WERI-Rb-1 (cell line): Measurements from ENCODE around the gene CHURC1.

Experiments
- DNase-seq: peaks from one replicate; pipeline ENCODE4 v3.0.0-alpha.2; 2020
- H3K27ac ChIP-seq: fragments of 250-450 bp; sonication (Bioruptor Pico); 2 replicates; pipeline ENCODE4 v1.5.1; 2020; ENCODE audit warnings: mild to moderate bottlenecking, moderate library complexity
- H3K27me3 ChIP-seq: fragments of 250-450 bp; sonication (Bioruptor Pico); 2 replicates; pipeline ENCODE4 v1.5.1; 2021; ENCODE audit warnings: mild to moderate bottlenecking, low read depth, moderate library complexity; ENCODE audit not compliant: insufficient read depth, severe bottlenecking
- H3K36me3 ChIP-seq: fragments of 250-450 bp; sonication (Bioruptor Pico); 2 replicates; pipeline ENCODE4 v1.5.1; 2020; ENCODE audit warnings: mild to moderate bottlenecking, moderate library complexity
- H3K4me3 ChIP-seq: 2 replicates; pipeline ENCODE4 v1.5.1; 2011; ENCODE audit warnings: low read depth, mild to moderate bottlenecking, control low read depth, low read length
- H3K9me3 ChIP-seq: fragments of 250-450 bp; sonication (Bioruptor Pico); 2 replicates; pipeline ENCODE4 v1.5.1; 2021; ENCODE audit warnings: mild to moderate bottlenecking, moderate library complexity; ENCODE audit not compliant: severe bottlenecking
- TF ChIP-seq, protein P1 (sequence below): IDR thresholded peaks from 2 replicates; pipeline ENCODE4 v1.5.1; 2011; ENCODE audit warnings: low read depth, mild to moderate bottlenecking, control low read depth, inconsistent platforms, low read length

The CHURC1 gene

DNA sequence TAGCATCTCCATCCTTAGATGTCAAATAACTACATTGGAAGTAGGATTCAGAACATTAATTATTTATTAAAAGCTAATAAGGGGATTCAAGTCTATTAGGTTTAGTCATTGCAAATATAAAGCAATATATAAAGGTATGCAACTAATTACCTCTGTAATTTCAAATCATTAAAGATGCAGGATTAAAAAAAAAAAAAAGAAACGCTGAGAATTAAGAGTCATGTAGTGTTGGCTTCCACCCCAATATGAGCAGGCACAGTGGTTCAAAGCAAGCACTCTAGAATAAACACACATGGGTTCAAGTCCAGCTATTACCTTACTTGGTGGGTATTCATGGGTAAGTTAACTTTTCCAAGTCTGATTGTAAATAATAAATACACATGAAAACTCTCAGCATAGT lies 45.4 kb upstream of the CHURC1 start:
- Histone ChIP-seq H3K9me3 (no peaks in the 10 kb centered on the region), H3K27me3 (no peaks in the 10 kb centered on the region), H3K27ac (no peak overlapping the region), H3K36me3 (no peaks in the 10 kb centered on the region), H3K4me3 (no peak overlapping the region)
- no peak for DNase-seq
- TF ChIP-seq, protein P1, sequence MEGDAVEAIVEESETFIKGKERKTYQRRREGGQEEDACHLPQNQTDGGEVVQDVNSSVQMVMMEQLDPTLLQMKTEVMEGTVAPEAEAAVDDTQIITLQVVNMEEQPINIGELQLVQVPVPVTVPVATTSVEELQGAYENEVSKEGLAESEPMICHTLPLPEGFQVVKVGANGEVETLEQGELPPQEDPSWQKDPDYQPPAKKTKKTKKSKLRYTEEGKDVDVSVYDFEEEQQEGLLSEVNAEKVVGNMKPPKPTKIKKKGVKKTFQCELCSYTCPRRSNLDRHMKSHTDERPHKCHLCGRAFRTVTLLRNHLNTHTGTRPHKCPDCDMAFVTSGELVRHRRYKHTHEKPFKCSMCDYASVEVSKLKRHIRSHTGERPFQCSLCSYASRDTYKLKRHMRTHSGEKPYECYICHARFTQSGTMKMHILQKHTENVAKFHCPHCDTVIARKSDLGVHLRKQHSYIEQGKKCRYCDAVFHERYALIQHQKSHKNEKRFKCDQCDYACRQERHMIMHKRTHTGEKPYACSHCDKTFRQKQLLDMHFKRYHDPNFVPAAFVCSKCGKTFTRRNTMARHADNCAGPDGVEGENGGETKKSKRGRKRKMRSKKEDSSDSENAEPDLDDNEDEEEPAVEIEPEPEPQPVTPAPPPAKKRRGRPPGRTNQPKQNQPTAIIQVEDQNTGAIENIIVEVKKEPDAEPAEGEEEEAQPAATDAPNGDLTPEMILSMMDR: no peak

DNA sequence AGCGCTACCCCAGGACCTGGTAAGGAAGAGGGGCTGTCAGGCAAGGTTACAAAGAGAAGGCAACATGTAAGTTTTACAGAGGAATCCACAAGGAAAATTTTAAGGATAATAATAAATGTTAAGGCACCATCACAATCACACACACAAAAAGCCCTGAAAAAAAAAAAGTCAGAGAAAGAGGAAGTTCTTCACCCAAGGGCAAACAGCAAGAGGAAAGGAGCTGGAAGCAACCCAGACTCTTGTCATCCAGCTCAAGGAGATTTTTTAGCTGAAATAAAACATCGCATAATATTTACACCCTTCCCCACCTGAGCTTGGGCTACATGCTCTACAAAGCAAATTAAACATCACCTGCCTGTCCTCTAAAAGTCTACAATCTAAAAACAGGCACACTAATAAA lies 44.1 kb upstream of the CHURC1 start:
- H3K27me3 ChIP-seq: no peaks in the 10 kb centered on the region
- no peak for DNase-seq
- no peaks in the 10 kb centered on the region for H3K9me3 ChIP-seq
- no peak overlapping the region for H3K27ac ChIP-seq
- no peak overlapping the region for H3K4me3 ChIP-seq
- TF ChIP-seq, protein P1: no peak
- no peaks in the 10 kb centered on the region for H3K36me3 ChIP-seq

DNA sequence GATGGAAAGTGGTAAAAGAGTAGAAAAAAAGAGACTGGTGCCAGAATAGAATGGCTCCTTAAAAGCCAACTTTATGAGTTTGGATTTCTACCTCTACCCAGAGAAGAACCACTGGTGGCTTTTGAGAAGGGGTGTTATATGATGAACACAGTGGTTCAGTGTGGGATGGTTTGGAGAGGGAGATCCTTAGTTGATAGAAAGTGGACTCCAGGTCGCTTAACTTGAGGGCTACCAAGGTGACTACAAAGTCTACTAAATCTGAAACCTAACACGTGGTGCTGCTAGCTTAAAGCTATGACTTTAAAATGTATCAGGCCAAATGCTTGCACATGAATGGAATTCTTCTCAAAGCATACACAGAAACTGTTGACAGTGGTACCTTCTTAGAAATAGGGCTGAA lies 42.9 kb upstream of the CHURC1 start:
- Histone ChIP-seq H3K27me3 (no peaks in the 10 kb centered on the region), H3K4me3 (no peak overlapping the region), H3K27ac (no peak overlapping the region), H3K36me3 (no peaks in the 10 kb centered on the region), H3K9me3 (no peaks in the 10 kb centered on the region)
- TF ChIP-seq, protein P1: no peak
- no peak for DNase-seq

DNA sequence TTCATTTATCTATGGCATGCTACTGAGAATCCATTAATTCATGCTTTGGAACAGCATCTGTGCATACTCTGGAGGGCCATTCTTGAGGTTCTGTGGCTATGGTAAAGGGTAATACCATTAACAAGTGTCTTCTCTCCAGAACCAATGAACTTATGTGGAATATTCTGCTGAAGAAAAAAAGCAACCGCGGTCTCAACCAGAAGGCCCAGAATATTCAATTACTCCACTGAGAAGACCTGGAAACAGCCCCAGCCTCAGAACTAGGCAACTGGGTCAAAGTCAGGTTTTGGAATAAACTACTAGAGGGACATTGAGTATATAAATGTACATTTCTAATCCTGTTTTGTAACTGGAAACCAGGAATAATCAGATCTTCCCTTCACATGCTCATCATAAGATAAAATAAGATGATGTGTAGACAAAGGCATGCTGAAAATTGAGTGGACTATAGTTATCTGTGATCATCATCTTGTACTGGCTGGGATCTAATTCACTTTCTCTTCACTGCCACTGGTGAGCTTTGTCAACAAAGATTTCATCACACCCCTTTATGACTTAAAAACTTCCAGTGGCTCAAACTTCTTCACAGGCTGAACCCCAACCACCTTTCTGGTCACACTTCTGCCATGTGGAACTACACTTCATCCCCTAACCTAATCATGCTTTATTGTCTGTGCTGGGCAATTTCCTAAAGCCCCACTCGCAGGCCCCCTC lies 40.6 kb upstream of the CHURC1 start:
- DNase-seq: no peak
- TF ChIP-seq, protein P1: no peak

DNA sequence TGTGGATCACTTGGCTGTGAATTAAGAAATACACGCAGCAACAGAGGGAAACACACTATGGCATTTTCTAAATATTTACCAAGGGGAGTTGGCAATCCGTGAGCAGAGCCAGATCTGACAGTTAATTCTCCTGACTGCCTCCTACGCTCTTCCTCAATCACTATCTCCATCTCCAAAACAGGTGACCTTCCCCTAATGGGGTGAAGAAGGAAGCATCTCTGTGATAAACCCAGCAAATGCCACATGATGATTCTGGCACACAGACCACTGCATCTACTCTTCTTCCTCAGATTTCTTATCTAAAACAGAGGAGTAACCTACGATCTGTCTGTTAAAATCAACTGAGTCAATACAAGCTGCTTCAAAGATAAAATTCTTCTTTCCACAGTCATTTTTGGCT lies 38.9 kb upstream of the CHURC1 start:
- Histone ChIP-seq H3K27ac (no peak overlapping the region), H3K9me3 (no peaks in the 10 kb centered on the region), H3K36me3 (no peaks in the 10 kb centered on the region), H3K27me3 (peaks cover 6% of the 10 kb centered on the region), H3K4me3 (no peak overlapping the region)
- no peak for DNase-seq
- TF ChIP-seq, protein P1: no peak

More for the DNA sequence above, 40.6 kb upstream of the CHURC1 start:
- Histone ChIP-seq H3K27me3 (no peaks in the 10 kb centered on the region), H3K27ac (no peak overlapping the region), H3K9me3 (no peaks in the 10 kb centered on the region), H3K4me3 (no peak overlapping the region), H3K36me3 (no peaks in the 10 kb centered on the region)

DNA sequence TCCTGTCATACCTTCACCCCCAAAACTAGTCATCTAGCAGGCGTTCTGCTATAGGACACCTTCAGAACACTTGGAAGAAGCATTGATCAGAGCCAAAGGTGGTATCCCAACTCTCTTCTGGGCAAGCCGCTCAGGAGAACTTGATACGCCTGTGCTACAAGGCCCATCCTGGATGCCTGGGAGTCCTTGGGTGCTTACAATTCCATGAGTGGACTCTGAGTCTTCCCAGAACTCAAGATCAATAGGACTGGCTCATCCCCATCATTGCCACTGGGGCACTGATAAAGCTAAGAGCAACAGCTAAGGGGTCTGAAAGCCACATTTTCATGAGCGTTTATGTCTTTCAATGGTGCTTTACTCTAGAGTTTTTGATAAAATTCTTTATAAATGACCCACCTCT lies 36.4 kb upstream of the CHURC1 start:
- Histone ChIP-seq H3K27me3 (peaks cover 14% of the 10 kb centered on the region), H3K27ac (no peak overlapping the region), H3K9me3 (no peaks in the 10 kb centered on the region), H3K36me3 (no peaks in the 10 kb centered on the region), H3K4me3 (no peak overlapping the region)
- TF ChIP-seq, protein P1: no peak
- DNase-seq: no peak
